ENCODE measurements around the gene CLCN3.
A peak's percentile ranks its signal among the peaks of the same experiment; 100 is the strongest.

Gene CLCN3

DNA sequence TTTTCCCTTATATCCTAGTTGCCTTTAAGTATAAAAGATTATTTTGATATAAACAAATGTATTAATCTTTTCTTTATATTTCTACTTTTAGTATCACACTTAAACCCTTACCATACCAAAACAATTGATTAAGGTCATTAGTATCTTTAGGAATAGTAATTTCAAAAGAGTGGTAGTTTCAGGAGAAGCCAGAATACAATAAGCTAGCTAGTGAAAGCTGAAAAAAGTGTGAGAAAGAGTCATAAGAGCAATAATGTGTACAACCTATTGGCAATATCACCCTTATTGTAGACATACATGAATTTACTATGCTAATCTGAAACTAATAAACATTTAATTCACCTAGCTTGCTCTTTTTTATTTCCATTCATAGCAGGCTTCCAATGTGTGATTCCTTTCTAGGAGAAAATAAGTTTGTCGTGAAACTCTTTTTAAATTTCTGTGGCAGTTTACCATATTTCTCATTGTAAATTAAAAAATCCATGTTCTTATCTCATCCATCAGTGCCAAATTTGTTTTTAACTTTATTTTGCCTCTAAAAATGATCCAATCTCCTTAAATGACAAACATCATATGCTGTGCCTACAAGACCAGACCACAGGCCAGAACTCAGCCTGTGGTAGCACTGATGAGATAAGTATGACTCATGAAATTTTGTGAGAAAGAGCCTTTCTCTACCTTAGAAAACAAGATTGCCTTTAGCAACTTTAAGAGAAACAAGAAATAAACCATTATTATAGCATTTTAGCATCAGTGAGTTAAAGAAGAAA lies 16.1 kb upstream of the CLCN3 start:
- peaks cover 34% of the 10 kb centered on the region for H3K4me1 ChIP-seq
- no peaks in the 10 kb centered on the region for H3K9me3 ChIP-seq
- peak; percentile 68 for DNase-seq
- TF ChIP-seq, protein P1, sequence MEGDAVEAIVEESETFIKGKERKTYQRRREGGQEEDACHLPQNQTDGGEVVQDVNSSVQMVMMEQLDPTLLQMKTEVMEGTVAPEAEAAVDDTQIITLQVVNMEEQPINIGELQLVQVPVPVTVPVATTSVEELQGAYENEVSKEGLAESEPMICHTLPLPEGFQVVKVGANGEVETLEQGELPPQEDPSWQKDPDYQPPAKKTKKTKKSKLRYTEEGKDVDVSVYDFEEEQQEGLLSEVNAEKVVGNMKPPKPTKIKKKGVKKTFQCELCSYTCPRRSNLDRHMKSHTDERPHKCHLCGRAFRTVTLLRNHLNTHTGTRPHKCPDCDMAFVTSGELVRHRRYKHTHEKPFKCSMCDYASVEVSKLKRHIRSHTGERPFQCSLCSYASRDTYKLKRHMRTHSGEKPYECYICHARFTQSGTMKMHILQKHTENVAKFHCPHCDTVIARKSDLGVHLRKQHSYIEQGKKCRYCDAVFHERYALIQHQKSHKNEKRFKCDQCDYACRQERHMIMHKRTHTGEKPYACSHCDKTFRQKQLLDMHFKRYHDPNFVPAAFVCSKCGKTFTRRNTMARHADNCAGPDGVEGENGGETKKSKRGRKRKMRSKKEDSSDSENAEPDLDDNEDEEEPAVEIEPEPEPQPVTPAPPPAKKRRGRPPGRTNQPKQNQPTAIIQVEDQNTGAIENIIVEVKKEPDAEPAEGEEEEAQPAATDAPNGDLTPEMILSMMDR (IDR thresholded peaks at IDR 0.05; ENCODE audit: low read depth, low read length): no peak
- no peaks in the 10 kb centered on the region for H3K27me3 ChIP-seq
- peaks cover 19% of the 10 kb centered on the region for H3K36me3 ChIP-seq
- H3K4me3 ChIP-seq (ENCODE audit: low read depth, low read length): no peak overlapping the region; the same call in 1 of the 2 replicates

DNA sequence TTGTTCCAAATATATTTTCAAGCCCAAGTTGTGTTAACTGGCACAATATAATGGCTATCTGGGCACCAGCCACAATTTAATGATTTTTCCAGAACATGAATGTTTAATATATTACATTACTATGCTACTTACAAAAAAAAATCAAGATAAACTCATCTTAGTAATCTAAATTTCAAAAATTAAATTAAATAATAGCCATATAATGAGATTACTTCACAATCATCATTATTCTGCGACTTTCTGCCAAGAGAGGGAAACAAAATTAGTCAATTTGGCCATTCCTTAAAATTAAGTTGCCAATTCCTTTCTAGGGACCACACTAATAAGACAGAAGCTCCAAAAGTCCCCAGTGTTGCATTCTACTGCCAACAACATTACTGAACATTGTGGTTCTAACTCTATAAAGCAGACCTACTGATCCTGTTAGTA lies 15.5 kb upstream of the CLCN3 start:
- Histone ChIP-seq H3K27me3 (no peaks in the 10 kb centered on the region), H3K36me3 (peaks cover 17% of the 10 kb centered on the region), H3K4me1 (peaks cover 34% of the 10 kb centered on the region), H3K4me3 (ENCODE audit: low read depth, low read length) (no peak overlapping the region; the same call in 1 of the 2 replicates), H3K9me3 (no peaks in the 10 kb centered on the region)
- TF ChIP-seq, protein P1 (IDR thresholded peaks at IDR 0.05; ENCODE audit: low read depth, low read length): no peak
- no peak for DNase-seq

DNA sequence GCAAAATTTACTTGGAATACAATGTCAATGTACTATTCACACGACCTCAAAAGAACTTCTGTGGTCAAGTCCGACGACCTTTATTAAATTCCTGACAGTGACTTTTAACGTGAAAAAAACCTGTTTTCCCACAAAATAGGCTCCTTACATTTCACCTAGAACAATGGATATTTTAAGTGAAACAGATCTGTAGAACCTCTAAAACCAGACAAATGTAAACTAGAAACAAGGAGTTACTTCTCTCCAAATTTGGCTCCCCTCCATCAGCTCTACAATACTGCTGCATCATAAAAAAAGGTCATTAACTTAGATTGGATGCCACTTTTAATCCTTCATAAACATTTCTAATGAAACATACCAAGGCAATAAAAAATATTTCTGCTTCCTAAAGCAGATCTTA lies 9.2 kb upstream of the CLCN3 start:
- Histone ChIP-seq H3K4me1 (peaks cover 13% of the 10 kb centered on the region), H3K4me3 (ENCODE audit: low read depth, low read length) (peak overlapping the region; percentile 79), H3K36me3 (peaks cover 3% of the 10 kb centered on the region), H3K9me3 (no peaks in the 10 kb centered on the region), H3K27me3 (no peaks in the 10 kb centered on the region)
- TF ChIP-seq, protein P1 (IDR thresholded peaks at IDR 0.05; ENCODE audit: low read depth, low read length): no peak
- no peak for DNase-seq

DNA sequence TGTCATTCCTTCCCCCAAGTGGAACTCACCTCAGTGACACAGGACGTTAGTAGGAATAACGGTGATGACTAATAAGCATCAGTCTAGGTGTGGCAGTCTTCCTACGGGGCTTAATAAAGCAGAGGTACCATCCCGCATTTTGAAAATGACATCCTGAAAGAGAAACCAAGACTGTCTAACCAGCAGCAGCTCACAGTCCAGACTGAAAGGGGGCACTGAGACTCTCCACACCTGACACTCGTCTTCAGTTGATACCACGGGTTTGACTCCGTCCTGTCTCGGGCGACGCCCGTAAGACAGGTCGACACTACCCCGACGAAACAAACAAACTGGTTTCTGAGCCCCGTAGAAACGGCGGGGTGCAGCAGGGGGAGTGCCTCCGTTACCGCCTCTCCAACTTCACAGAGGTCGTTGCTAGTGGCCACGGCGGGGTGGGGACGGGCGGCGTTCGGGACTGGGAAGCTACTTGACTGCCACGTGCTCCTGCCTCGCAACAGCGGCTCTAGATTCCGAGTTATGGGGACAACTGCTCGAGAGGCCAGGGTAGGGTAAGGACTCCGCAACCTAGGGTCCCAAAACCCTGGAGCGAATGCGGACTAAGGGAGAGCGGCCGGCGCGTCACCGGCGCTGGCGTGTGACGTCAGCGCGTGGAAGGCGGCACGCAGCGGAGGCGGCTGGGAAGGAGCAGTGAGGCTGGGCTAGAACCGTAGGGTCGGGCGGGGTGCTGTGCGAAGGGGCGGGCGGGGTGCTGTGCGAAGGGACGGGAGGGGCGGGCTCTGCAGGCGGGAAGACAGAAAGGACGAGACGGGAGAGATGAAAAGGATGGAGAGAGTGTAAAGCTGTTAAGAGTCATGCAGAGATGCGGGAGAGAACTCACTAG lies 8.1 kb upstream of the CLCN3 start, which contains the start of gene NEK1:
NEK1 (minus strand) TSS at position 593 of the 880 bp plus-strand sequence. CDS start 9,953 bp downstream, outside the sequence.
- peaks cover 4% of the 10 kb centered on the region; the same call in 1 of the 2 replicates for H3K4me1 ChIP-seq
- H3K4me3 ChIP-seq (ENCODE audit: low read depth, low read length): peak within 1 kb of the TSS; percentile 79
- H3K36me3 ChIP-seq: peaks cover 3% of the 10 kb centered on the region
- H3K9me3 ChIP-seq: no peaks in the 10 kb centered on the region
- peak; percentile 93 for DNase-seq
- TF ChIP-seq, protein P1 (IDR thresholded peaks at IDR 0.05; ENCODE audit: low read depth, low read length): no peak
- H3K27me3 ChIP-seq: no peaks in the 10 kb centered on the region

DNA sequence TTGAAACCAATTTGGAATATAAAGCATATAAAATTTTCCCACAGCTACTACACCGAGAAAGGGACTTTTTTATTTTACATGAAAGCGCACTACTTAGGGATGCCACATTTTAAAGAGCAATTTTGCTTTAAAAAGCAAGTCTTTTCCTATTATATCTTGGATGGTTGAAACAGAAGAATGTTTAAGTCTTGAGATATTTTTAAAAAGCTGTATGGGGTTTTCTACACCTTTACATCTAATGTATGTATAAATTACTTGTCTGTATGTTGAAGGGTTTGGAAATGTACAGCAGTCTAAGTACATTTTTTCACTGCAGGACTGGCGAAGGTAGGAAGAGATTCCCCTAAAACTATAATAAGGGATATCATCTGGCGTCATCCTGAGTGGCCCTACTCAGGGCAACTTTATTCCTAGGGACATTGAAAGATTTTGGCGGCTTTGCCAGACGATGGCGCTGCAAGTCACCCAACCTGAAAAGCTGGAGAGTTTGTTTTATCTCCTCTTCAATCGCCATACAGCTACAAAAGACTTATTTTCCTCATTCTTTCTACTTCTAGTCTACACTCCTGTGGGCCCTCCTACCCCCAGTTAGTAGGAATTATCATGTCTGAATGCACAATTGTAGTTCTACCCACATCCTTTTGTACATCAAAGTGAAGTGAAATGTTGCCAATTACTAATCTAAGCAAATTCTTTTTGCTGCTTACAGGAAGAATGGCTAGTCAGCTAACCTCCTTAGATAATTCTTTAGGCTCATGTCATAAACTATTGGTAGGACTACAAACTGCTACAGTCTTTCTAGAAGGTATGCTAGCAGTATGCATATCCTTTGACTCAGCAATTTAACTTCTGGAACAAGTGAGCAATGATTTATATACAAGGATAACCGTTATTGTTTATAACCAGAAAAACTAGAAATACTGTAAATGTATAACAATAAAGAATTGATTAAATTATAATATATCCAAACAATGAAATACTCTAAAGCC lies 7.2 kb upstream of the CLCN3 start:
- H3K4me1 ChIP-seq: peaks cover 4% of the 10 kb centered on the region; the same call in 1 of the 2 replicates
- no peaks in the 10 kb centered on the region for H3K27me3 ChIP-seq
- H3K9me3 ChIP-seq: no peaks in the 10 kb centered on the region
- TF ChIP-seq, protein P1 (IDR thresholded peaks at IDR 0.05; ENCODE audit: low read depth, low read length): peak; percentile 83
- H3K4me3 ChIP-seq (ENCODE audit: low read depth, low read length): peak overlapping the region; percentile 79
- DNase-seq: peak; percentile 77
- peaks cover 3% of the 10 kb centered on the region for H3K36me3 ChIP-seq

All from BE2C (cell line).